DLD1 (cell line): ENCODE results near the gene WDR70.

Source experiments
- in situ Hi-C: cut with HindIII; loops from 2 replicates; pipeline ENCODE4 v1.10.0; 2017; ENCODE audit warnings: low sequenced_read_pairs

Gene WDR70

DNA sequence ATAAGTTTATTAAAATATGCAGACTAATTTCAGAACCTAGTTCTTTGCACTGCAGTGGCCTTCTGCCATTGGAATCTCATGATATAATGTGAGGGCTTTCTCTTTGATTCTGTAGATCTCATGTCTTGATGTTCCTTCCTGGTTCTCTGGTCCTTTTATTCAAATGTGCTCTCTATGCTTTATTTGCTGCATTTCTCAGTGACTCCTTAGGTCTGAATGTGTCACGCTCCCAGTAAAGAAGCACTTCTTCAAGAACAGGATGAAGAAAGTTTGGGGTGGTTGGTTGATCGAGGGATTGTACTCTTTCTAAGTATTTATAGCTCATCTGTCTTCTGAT is 338.1 kb downstream of the WDR70 start:
- in situ Hi-C loops: no loop called here

GRCh38 chr5:37717613-37718431 is 338.7 kb downstream of the WDR70 start:
- in situ Hi-C loops: no loop called here

GRCh38 chr5:37720550-37720952 is 341.4 kb downstream of the WDR70 start:
- in situ Hi-C loops: no loop called here

DNA sequence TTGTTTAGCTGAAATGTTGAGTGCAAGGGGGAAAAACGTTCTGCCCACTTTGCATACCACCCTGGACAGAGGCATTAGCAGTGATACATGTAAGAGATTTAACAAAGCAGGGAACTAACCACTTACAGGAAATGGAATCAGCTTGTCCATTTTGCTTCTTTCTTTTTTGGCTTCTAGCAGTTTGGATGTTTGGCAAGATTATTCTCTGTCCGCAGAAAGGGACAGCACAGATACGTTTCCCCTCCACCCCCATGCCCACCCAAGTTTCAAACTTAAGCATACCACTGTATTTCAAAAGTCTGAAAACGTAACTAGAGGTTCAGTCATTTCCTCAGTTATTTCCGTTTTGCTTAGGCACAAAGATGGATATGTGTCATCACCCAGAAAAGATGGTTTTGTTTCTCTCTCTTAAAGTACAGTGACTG is 342.3 kb downstream of the WDR70 start:
- in situ Hi-C loops: no loop called here

GRCh38 chr5:37722236-37723161 is 343.4 kb downstream of the WDR70 start:
- in situ Hi-C loops: no loop called here

GRCh38 chr5:37723162-37723961 is 344.2 kb downstream of the WDR70 start:
- in situ Hi-C loops: no loop called here

GRCh38 chr5:37724395-37725125 is 345.4 kb downstream of the WDR70 start:
- in situ Hi-C loops: no loop called here

DNA sequence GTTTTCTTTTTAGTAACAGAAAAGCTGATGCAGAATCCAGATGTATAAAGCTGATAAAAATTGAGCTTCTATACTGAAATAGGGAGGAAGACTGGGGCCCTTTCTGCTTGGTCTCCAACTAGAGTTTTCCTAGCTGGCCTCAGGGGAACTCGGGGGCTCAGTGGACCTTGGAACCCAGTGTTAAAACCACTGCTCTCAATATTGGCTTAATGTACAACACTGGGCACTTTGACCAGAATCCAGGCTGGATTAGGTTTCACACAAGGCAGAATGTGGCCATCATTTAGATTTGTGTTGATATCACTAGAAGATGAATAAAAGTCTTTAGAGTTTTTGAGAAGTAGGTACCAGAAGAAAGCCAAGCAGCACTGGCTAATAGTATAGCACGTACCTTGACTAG is 346.1 kb downstream of the WDR70 start:
- in situ Hi-C loops: no loop called here

DNA sequence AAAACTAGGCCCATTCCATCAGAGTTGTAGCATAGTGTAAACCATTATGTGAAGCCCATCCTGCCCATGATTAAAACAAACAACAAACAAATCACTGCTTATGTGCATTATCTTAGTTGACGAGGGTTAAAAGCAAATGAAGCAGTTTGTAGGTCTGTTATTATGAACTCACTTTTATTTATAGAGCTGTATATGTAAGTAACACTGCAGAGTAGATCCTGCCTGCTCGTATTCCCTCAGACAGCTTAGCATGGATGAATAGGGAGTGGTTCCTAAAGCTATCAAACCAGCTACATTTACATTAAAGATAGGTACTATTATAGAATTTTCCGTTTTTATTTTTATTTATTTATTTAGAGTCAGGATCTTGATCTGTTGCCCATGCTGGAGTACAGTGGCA is 348.1 kb downstream of the WDR70 start:
- in situ Hi-C loops: no loop called here

DNA sequence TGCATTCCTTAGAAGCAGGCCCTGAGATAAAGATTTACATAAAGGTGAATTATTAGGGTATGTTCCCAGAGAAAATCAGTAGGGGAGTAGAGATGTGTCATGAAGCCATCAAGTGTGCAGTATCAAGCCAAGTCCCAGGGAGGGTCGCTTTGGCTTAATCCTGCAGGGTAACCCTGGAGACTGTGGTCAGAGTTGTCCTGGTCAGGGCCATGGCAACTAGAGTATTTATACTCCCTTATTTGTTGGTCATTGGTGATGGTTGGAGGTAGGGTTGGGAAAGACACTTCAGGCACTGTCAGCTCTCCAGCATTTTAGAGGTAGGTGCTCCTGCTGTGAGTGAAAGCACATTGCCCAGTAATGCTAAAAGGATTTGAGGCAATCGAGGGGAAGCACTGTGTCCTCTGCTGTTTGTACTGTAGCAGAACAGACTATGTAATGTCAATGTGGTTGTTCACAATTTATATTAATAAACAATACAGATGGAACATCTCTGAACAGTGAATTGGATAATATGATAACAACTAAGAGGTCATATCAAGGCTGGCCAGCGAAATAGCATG is 351.9 kb downstream of the WDR70 start:
- in situ Hi-C loops: no loop called here

GRCh38 chr5:37734114-37734513 is 355.0 kb downstream of the WDR70 start:
- in situ Hi-C loops: no loop called here

GRCh38 chr5:37735649-37736347 is 356.7 kb downstream of the WDR70 start:
- in situ Hi-C loops: no loop called here

- in situ Hi-C loops: no loop called here
These were observed 357.3 kb downstream of the WDR70 start for GRCh38 chr5:37736397-37736796.

DNA sequence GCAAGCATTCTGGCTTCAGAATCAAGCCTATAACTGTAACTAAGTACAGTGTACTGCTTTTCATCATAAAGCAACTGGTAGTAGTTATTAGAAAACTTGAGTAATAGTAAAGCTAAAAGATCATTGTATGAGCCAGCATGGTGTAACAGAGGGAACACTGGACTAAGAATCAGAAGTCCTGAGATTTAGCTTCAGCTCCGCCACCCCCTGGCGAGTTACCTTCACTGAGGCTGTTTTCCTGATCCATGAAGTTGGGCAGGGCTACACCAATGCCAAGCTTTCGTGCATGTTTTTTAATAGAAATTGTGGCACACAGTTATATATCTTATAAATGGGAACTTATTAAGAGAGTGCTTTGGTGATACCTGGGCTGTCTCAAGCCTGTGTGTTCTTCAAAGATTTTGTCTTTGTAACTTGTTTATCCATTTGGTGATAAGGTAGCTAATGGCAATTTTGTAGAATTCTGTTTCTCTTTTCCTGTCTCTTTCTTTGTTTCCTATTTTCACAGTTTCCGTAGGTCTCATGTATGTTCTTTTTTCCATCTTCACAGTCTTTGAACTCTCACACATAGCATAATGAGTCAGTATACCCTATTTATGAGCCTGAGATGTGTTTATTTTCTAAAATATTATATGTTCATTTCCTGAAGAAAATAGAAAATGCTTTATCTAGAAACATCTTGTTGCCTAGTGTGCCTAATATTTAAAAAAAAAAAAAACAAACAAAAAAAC is 358.4 kb downstream of the WDR70 start:
- in situ Hi-C loops: no loop called here

- in situ Hi-C loops: no loop called here
These were observed 359.1 kb downstream of the WDR70 start for GRCh38 chr5:37738057-37738691.

DNA sequence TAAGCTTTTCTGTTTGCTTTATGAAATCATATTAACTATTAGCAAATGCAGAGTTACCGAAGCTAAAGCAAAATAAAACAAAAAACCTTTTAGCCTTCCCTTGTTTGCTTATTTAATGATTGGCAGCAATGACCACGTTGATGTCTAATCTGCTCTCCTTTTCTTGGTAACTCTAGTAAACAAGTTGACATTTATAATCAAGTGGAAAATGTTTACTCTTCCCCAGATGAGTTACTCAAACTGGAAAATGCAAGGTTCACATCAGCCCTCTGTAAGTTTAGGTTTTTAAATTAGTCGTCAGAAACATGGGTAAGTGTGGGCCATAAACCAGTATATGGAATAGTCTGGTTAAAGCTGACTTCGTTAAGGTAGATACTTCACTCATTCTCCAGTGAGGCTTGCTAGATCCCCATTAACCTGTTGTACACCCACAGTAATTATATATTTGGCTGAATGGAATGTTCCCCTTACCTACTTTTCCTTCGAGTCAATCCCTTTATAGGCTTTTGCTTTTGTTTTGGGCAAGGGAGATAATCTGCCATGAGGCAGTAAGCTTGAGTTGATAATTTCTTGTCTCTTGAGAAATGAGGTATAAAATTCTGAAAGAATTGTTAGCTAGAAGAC is 359.9 kb downstream of the WDR70 start:
- in situ Hi-C loops: no loop called here

- in situ Hi-C loops: no loop called here
These were observed 360.7 kb downstream of the WDR70 start for GRCh38 chr5:37739817-37740261.
